IMR-90 (cell line): ENCODE measurements around the gene TRIM71. TPM values are rescaled to one million over a fixed set of nuclear protein-coding genes. Genes with fewer than 3 reads are reported as not detected.

Experiments used
- ATAC-seq: fragments of 200-7000 bp; cut with Tn5 transposase; 2 replicates; pipeline ENCODE4 v1.9.1; 2020; ENCODE audit warnings: low read depth, mild to moderate bottlenecking, moderate library complexity
- BruUV-seq: library from RNA; stranded (reverse); fragments of 400-500 nt; replicated peaks from 2 replicates; lab custom pipeline; 2021; lab: Mats Ljungman, UMichigan
- CTCF ChIA-PET: fragments of 300-600 bp; formaldehyde crosslinking; extraction: SDS; loops from one replicate; lab custom pipeline; 2021; ENCODE audit warnings: antibody characterized with exemption; lab: Yijun Ruan, JAX
- POLR2A ChIA-PET: fragments of 300-600 bp; sonication (Branson Sonifier 250); formaldehyde crosslinking; loops from one replicate; lab custom pipeline; 2022; ENCODE audit warnings: antibody characterized with exemption; ENCODE audit not compliant: unreplicated experiment; lab: Charles Lee
- DNase-seq: peaks from one replicate; pipeline ENCODE4 v3.0.0; 2013
- H2AFZ ChIP-seq: replicated peaks from 2 replicates; pipeline ENCODE3; 2013; ENCODE audit warnings: low read length, mild to moderate bottlenecking; ENCODE audit not compliant: poor library complexity
- H2AK5ac ChIP-seq: 2 replicates; pipeline ENCODE4 v1.6.1; 2013; ENCODE audit warnings: low read depth, low read length, inconsistent platforms
- H2AK9ac ChIP-seq: replicated peaks from 2 replicates; pipeline ENCODE3; 2013; ENCODE audit warnings: mild to moderate bottlenecking, low read depth, low read length, moderate library complexity; ENCODE audit not compliant: poor library complexity
- H2BK120ac ChIP-seq: 2 replicates; pipeline ENCODE4 v1.6.1; 2013; ENCODE audit warnings: low read depth, low read length, inconsistent platforms
- H2BK15ac ChIP-seq: 3 replicates; pipeline ENCODE4 v1.6.1; 2013; ENCODE audit warnings: low read depth, low read length, inconsistent platforms
- H2BK20ac ChIP-seq: 2 replicates; pipeline ENCODE4 v1.6.1; 2013; ENCODE audit warnings: low read depth, mild to moderate bottlenecking, inconsistent platforms, low read length, moderate library complexity
- H2BK5ac ChIP-seq: 2 replicates; pipeline ENCODE4 v1.6.1; 2013; ENCODE audit warnings: mild to moderate bottlenecking, low read depth, low read length, inconsistent platforms; ENCODE audit not compliant: poor library complexity, severe bottlenecking
- H3K14ac ChIP-seq: replicated peaks from 2 replicates; pipeline ENCODE4 v1.6.1; 2013; ENCODE audit warnings: low read depth, low read length, inconsistent platforms
- H3K18ac ChIP-seq: 2 replicates; pipeline ENCODE4 v1.6.1; 2013; ENCODE audit warnings: low read depth, low read length, control low read depth
- H3K23ac ChIP-seq: 2 replicates; pipeline ENCODE4 v1.6.1; 2013; ENCODE audit warnings: low read depth, low read length, inconsistent platforms
- H3K27ac ChIP-seq: 2 replicates; pipeline ENCODE4 v1.5.1; 2013; ENCODE audit warnings: mild to moderate bottlenecking, control low read depth, low read length; ENCODE audit not compliant: insufficient read depth
- H3K27me3 ChIP-seq: 2 replicates; pipeline ENCODE4 v1.6.1; 2013; ENCODE audit warnings: low read length; ENCODE audit not compliant: control insufficient read depth, insufficient read depth
- H3K36me3 ChIP-seq: 2 replicates; pipeline ENCODE4 v1.6.1; 2013; ENCODE audit warnings: low read length, mixed read lengths; ENCODE audit not compliant: control insufficient read depth, insufficient read depth
- H3K4ac ChIP-seq: 2 replicates; pipeline ENCODE4 v1.6.1; 2013; ENCODE audit warnings: low read depth, low read length, inconsistent platforms
- H3K4me1 ChIP-seq: 2 replicates; pipeline ENCODE4 v1.6.1; 2013; ENCODE audit warnings: low read length, mixed read lengths; ENCODE audit not compliant: control insufficient read depth, insufficient read depth
- H3K4me2 ChIP-seq: 2 replicates; pipeline ENCODE4 v1.6.1; 2013; ENCODE audit warnings: low read depth, mild to moderate bottlenecking, control low read depth, low read length, moderate library complexity
- H3K4me3 ChIP-seq: 2 replicates; pipeline ENCODE4 v1.5.1; 2013; ENCODE audit warnings: low read depth, mild to moderate bottlenecking, control low read depth, low read length, moderate library complexity; ENCODE audit not compliant: insufficient read depth
- H3K56ac ChIP-seq: 2 replicates; pipeline ENCODE4 v1.6.1; 2013; ENCODE audit warnings: low read length, inconsistent platforms; ENCODE audit not compliant: insufficient read depth; ENCODE audit errors: extremely low read depth
- H3K79me1 ChIP-seq, 2 experiments: 2 replicates each; pipeline ENCODE4 v1.6.1; 2013; ENCODE audit warnings: low read length in 2 of 2, inconsistent platforms in 1 of 2, low read depth in 1 of 2
- H3K9ac ChIP-seq: 2 replicates; pipeline ENCODE4 v1.6.1; 2013; ENCODE audit warnings: low read depth, low read length, control low read depth
- H3K9me1 ChIP-seq: 2 replicates; pipeline ENCODE4 v1.6.1; 2013; ENCODE audit warnings: low read length, inconsistent platforms; ENCODE audit not compliant: insufficient read depth
- H3K9me3 ChIP-seq: 2 replicates; pipeline ENCODE4 v1.6.1; 2013; ENCODE audit warnings: low read length; ENCODE audit not compliant: control insufficient read depth, insufficient read depth
- H4K20me1 ChIP-seq: 2 replicates; pipeline ENCODE4 v1.6.1; 2013; ENCODE audit warnings: low read length, inconsistent platforms; ENCODE audit not compliant: insufficient read depth
- H4K5ac ChIP-seq: 2 replicates; pipeline ENCODE4 v1.6.1; 2013; ENCODE audit warnings: mild to moderate bottlenecking, low read depth, low read length, control low read depth
- H4K8ac ChIP-seq, 2 experiments: 2 replicates each; pipeline ENCODE4 v1.6.1; 2013; ENCODE audit warnings: low read depth in 2 of 2, low read length in 2 of 2, control low read depth in 1 of 2, inconsistent platforms in 1 of 2
- H4K91ac ChIP-seq: 2 replicates; pipeline ENCODE4 v1.6.1; 2013; ENCODE audit warnings: low read depth, low read length, inconsistent platforms; ENCODE audit not compliant: insufficient read depth
- FOS ChIP-seq: fragments of 150-350 bp; IDR thresholded peaks from 2 replicates; pipeline ENCODE4 v1.6.1; 2016; ENCODE audit warnings: low read depth, low read length
- MAZ ChIP-seq: IDR thresholded peaks from 2 replicates; pipeline ENCODE4 v1.6.1; 2012; ENCODE audit warnings: low read depth, mild to moderate bottlenecking, low read length, improper control_type of control experiment, moderate library complexity, borderline replicate concordance
- RCOR1 ChIP-seq: IDR thresholded peaks from 2 replicates; pipeline ENCODE4 v1.6.1; 2012; ENCODE audit warnings: mild to moderate bottlenecking, low read length, improper control_type of control experiment; ENCODE audit not compliant: insufficient replicate concordance
- USF2 ChIP-seq: fragments of 150-350 bp; IDR thresholded peaks from 2 replicates; pipeline ENCODE4 v1.6.1; 2017; ENCODE audit warnings: mild to moderate bottlenecking, antibody characterized with exemption, low read length, low read depth
- WGBS, 2 experiments: methylation state at CpG; one replicate each; pipeline versions ENCODE4 v1.1.5 to v1.1.7; 2013; ENCODE audit warnings: missing lambda C conversion rate in 2 of 2; ENCODE audit not compliant: insufficient read length in 1 of 2; ENCODE audit errors: extremely low coverage in 2 of 2; 5-methylcytosine and 5-hydroxymethylcytosine counted together
- dilution Hi-C: fragments of 300-500 bp; cut with HindIII; formaldehyde crosslinking; loops from one replicate; pipeline ENCODE4 v1.14.3; 2018; ENCODE audit warnings: low sequenced_read_pairs; ENCODE audit not compliant: unreplicated experiment
- in situ Hi-C: fragments of 300-500 bp; cut with MboI; formaldehyde crosslinking; loops from 3 replicates; pipeline ENCODE4 v1.14.3; 2019; ENCODE audit warnings: low sequenced_read_pairs, inconsistent platforms, mixed read lengths
- intact Hi-C: fragments of 100-400 bp; cut with micrococcal nuclease; formaldehyde crosslinking; loops from 2 replicates; pipeline ENCODE4 v1.10.0; 2022
- polyA plus RNA-seq, 3 experiments: library from polyadenylated mRNA; depleted of rRNA; stranded (reverse); fragments of >200 nt; gene quantifications; 2 replicates each; pipeline ENCODE4 v1.2.3, GENCODE V29; 2012; ENCODE audit warnings: low replicate concordance in 1 of 3
- total RNA-seq: library from RNA; depleted of rRNA; stranded (reverse); fragments of >200 nt; gene quantifications from 2 replicates; pipeline ENCODE4 v1.2.3, GENCODE V29; 2012

Gene TRIM71
- total and polyA plus RNA-seq, 2 of the 4 experiments (the other 2 are of a cell fraction) = not detected

GRCh38 chr3:32867954-32868353 is 50.2 kb downstream of the TRIM71 start:
- H3K27me3 ChIP-seq = peaks cover 21% of the 10 kb centered on the region
- no peak for DNase-seq
- no peak overlapping the region for H4K91ac ChIP-seq

More at GRCh38 chr3:32867954-32868353, 50.2 kb downstream of the TRIM71 start:
- H2AK9ac ChIP-seq = no peak overlapping the region
- no peak overlapping the region for H2AFZ ChIP-seq
- H2BK5ac ChIP-seq = no peak overlapping the region
- BruUV-seq = no TSS peak
- no peak overlapping the region for H3K18ac ChIP-seq
- ATAC-seq = no peak
- in situ Hi-C loops (no loop called here), dilution Hi-C loops (no loop called here), intact Hi-C loops (no loop called here)
- H3K79me1 ChIP-seq = no peaks in the 10 kb centered on the region
- no peak overlapping the region for H3K4ac ChIP-seq
- no peak overlapping the region for H3K23ac ChIP-seq
- no CpG with 5 or more reads among the region's 5 CpGs for WGBS, 2 experiments
- no peak overlapping the region for H2BK20ac ChIP-seq
- H3K14ac ChIP-seq = no peak overlapping the region
- ChIA-PET CTCF (interaction anchor here (0.7 kb wide), 1 partner anchor 380 kb away, joined by 3 read pairs; no protein-coding TSS in a partner anchor), POLR2A (interaction anchor here (0.6 kb wide), 1 partner anchor 274 kb away, joined by 12 read pairs; no protein-coding TSS in a partner anchor)
- H2AK5ac ChIP-seq = no peak overlapping the region
- H4K8ac ChIP-seq = no peak overlapping the region
- no peak overlapping the region for H3K4me3 ChIP-seq
- H2BK120ac ChIP-seq = no peak overlapping the region
- no peak overlapping the region for H3K9ac ChIP-seq
- H4K5ac ChIP-seq = no peak overlapping the region
- H4K20me1 ChIP-seq = no peaks in the 10 kb centered on the region
- H2BK15ac ChIP-seq = no peak overlapping the region
- H3K9me1 ChIP-seq = no peaks in the 10 kb centered on the region
- H3K4me1 ChIP-seq = no peaks in the 10 kb centered on the region
- no peak for TF ChIP-seq RCOR1
- TF ChIP-seq FOS = no peak
- no peak for TF ChIP-seq USF2
- TF ChIP-seq MAZ = no peak
- no peak overlapping the region for H3K4me2 ChIP-seq
- H3K9me3 ChIP-seq = no peaks in the 10 kb centered on the region
- no peak overlapping the region for H3K27ac ChIP-seq
- no peaks in the 10 kb centered on the region for H3K36me3 ChIP-seq
- H3K56ac ChIP-seq = no peak overlapping the region
